Glomerular endothelial cell (primary cell): ENCODE data around the gene TTLL8. TPM values are rescaled to one million over a fixed set of nuclear protein-coding genes. Genes with fewer than 3 reads are reported as not detected.

ENCODE experiments used
- DNase-seq: peaks from one replicate; pipeline ENCODE4 v3.0.0-alpha.2; 2011; ENCODE audit warnings: low read depth, low spot score; ENCODE audit errors: extremely low read depth
- total RNA-seq: library from RNA; depleted of rRNA; stranded (reverse); fragments of >200 nt; gene quantifications from 2 replicates; pipeline ENCODE4 v1.2.3, GENCODE V29; 2015

The TTLL8 gene
- total RNA-seq, 1 donor from 2014 or later, result not detected

GRCh38 chr22:49970528-49971231 is 87.4 kb downstream of the TTLL8 start:
- peak; percentile 71 for DNase-seq

DNA sequence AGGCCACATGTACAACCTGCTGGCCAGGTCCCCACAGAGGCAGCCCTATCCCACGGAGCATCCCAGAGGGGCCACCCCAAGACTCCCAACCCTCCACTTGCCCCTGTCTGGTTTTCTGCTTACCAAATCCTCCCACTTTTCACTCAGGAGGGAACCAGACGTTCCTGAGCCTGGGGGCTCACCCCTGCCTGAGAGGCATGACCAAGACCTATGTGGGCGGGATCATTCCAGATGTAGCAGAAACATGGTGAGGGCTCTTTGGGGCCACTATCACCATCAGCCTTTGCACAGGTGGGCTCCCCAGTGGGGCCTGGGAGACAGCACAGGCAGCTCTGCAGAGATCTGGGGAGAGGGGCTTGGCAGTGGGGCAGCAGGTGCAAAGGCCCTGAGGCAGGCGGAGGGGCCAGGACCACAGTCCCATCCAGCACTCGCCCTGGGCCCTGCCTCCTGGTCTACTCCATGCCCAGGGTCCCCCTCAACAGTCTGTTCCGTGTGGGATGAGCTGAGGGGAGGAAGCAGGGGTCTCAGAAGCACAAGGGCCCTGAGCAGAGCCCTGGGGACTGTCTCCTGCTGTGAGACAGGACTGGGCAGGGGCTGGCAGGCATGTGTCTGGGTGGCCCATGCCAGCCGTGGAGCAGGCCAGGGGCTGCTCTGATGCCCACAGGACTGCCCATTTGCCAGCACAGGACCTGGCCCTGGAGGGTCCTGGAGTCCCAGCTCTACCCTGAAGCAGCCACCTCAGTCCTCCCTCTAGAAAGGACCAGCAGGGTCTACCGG is 88.2 kb downstream of the TTLL8 start:
- no peak for DNase-seq

- no peak for DNase-seq
These were observed 89.1 kb downstream of the TTLL8 start for GRCh38 chr22:49968831-49969661.

Other genes with a start within 250 kb of the TTLL8 start
- gene BRD1, start 230.4 kb downstream of the TTLL8 start, total RNA-seq, result 22.8 and 30.9 TPM in 2 replicates
- 19.0 and 25.9 TPM in 2 replicates for gene ZBED4, start 204.5 kb downstream of the TTLL8 start, total RNA-seq
- 10.3 and 14.5 TPM in 2 replicates for gene ALG12, start 139.9 kb downstream of the TTLL8 start, total RNA-seq
- gene CRELD2, start 139.7 kb downstream of the TTLL8 start, total RNA-seq, result 67.8 and 84.8 TPM in 2 replicates
- 116 and 197 TPM in 2 replicates for gene PIM3, start 97.5 kb downstream of the TTLL8 start, total RNA-seq
- gene IL17REL, start 45.5 kb downstream of the TTLL8 start, total RNA-seq, result not detected in 2 replicates
- gene MLC1, start 27.1 kb upstream of the TTLL8 start, total RNA-seq, result not detected in 2 replicates
- gene MOV10L1, start 31.7 kb upstream of the TTLL8 start, total RNA-seq, result 2.1 and 11.7 TPM in 2 replicates
- 1.1 and 1.7 TPM in 2 replicates for gene PANX2, start 112.4 kb upstream of the TTLL8 start, total RNA-seq
- gene TRABD, start 127.6 kb upstream of the TTLL8 start, total RNA-seq, result 39.9 and 45.0 TPM in 2 replicates
- gene SELENOO, start 142.7 kb upstream of the TTLL8 start, total RNA-seq, result 26.2 and 29.3 TPM in 2 replicates
- gene TUBGCP6, start 186.7 kb upstream of the TTLL8 start, total RNA-seq, result 24.3 and 47.1 TPM in 2 replicates
- 49.1 and 55.5 TPM in 2 replicates for gene HDAC10, start 193.0 kb upstream of the TTLL8 start, total RNA-seq
- gene MAPK12, start 203.4 kb upstream of the TTLL8 start, total RNA-seq, result 72.5 and 74.8 TPM in 2 replicates
- 34.5 and 39.3 TPM in 2 replicates for gene MAPK11, start 212.1 kb upstream of the TTLL8 start, total RNA-seq
- gene PLXNB2, start 249.3 kb upstream of the TTLL8 start, total RNA-seq, result 130 and 233 TPM in 2 replicates